HCT116 (cell line): ENCODE measurements around the gene PAN3. TPM values are rescaled to one million over a fixed set of nuclear protein-coding genes. Genes with fewer than 3 reads are reported as not detected.

ENCODE experiments used
- ATAC-seq: fragments of 200-7000 bp; cut with Tn5 transposase; 2 replicates; pipeline ENCODE4 v1.9.1; 2020; ENCODE audit warnings: mild to moderate bottlenecking, moderate library complexity
- BruUV-seq: library from RNA; stranded (reverse); fragments of 400-500 nt; replicated peaks from 2 replicates; lab custom pipeline; 2021; lab: Mats Ljungman, UMichigan
- CTCF ChIA-PET: fragments of 300-600 bp; sonication (Branson Sonifier 250); formaldehyde crosslinking; loops from one replicate; lab custom pipeline; 2021; ENCODE audit warnings: antibody characterized with exemption; lab: Charles Lee
- POLR2A ChIA-PET: fragments of 300-600, 350-600 bp; sonication (Branson Sonifier 250); formaldehyde crosslinking; loops from one replicate; lab custom pipeline; 2021; ENCODE audit warnings: antibody characterized with exemption; lab: Charles Lee
- RAD21 ChIA-PET, 2 experiments: fragments of 300-600 bp; sonication (Branson Sonifier 250); formaldehyde crosslinking; loops; one replicate each; lab custom pipeline; 2023; ENCODE audit warnings: low total read pairs in 2 of 2; ENCODE audit not compliant: uncharacterized antibody in 2 of 2, unreplicated experiment in 2 of 2, low non-redundant PET in 1 of 2; lab: Charles Lee
- DNase-seq: peaks from one replicate; pipeline ENCODE4 v3.0.0-alpha.2; 2010; ENCODE audit warnings: low read depth, low spot score
- H2AFZ ChIP-seq: fragments of 200-600 bp; shearing (Covaris generic), sonication (generic); 2 replicates; pipeline ENCODE4 v1.6.1; 2017; ENCODE audit warnings: low read depth, mixed run types, mixed read lengths, antibody characterized with exemption, low read length; ENCODE audit not compliant: poor library complexity, severe bottlenecking
- H3K27ac ChIP-seq: 2 replicates; pipeline ENCODE4 v1.5.1; 2012; ENCODE audit warnings: low read depth, low read length
- H3K27me3 ChIP-seq: fragments of 200-600 bp; sonication (generic); 2 replicates; pipeline ENCODE4 v1.6.1; 2016; ENCODE audit warnings: mixed run types, low read length, mixed read lengths; ENCODE audit not compliant: insufficient read depth
- H3K36me3 ChIP-seq, 2 experiments: fragments of 200-500 bp in 1 of 2; fragments of 200-600 bp in 1 of 2; sonication (Bioruptor generic) in 1 of 2; sonication (generic) in 1 of 2; 2 replicates each; pipeline versions ENCODE4 v1.5.1 to v1.6.1; 2014 to 2016; ENCODE audit warnings: low read length in 2 of 2, inconsistent platforms in 1 of 2, mixed read lengths in 1 of 2, mixed run types in 1 of 2; ENCODE audit not compliant: insufficient read depth in 2 of 2, control insufficient read depth in 1 of 2
- H3K4me1 ChIP-seq, 2 experiments: fragments of 200-600 bp in 1 of 2; sonication (generic) in 1 of 2; 2 replicates each; pipeline versions ENCODE4 v1.5.1 to v1.6.1; 2012 to 2017; ENCODE audit warnings: low read length in 2 of 2, inconsistent platforms in 1 of 2, mild to moderate bottlenecking in 1 of 2, mixed read lengths in 1 of 2, mixed run types in 1 of 2, moderate library complexity in 1 of 2; ENCODE audit not compliant: insufficient read depth in 2 of 2, control insufficient read depth in 1 of 2
- H3K4me2 ChIP-seq: fragments of 200-600 bp; sonication (generic); 2 replicates; pipeline ENCODE4 v1.6.1; 2017; ENCODE audit warnings: mixed run types, low read length, mixed read lengths
- H3K4me3 ChIP-seq, 2 experiments: fragments of 200-600 bp in 1 of 2; sonication (generic) in 1 of 2; replicated peaks in 1 of 2; 2 replicates each; pipeline ENCODE4 v1.5.1; 2011 to 2016; ENCODE audit warnings: low read length in 2 of 2, control low read depth in 1 of 2, low read depth in 1 of 2, mild to moderate bottlenecking in 1 of 2, mixed read lengths in 1 of 2, mixed run types in 1 of 2
- H3K79me2 ChIP-seq: fragments of 200-600 bp; sonication (generic); 2 replicates; pipeline ENCODE4 v1.6.1; 2017; ENCODE audit warnings: mild to moderate bottlenecking, mixed run types, low read length, moderate library complexity, mixed read lengths; ENCODE audit not compliant: insufficient read depth
- H3K9ac ChIP-seq: fragments of 200-600 bp; sonication (generic); 2 replicates; pipeline ENCODE4 v1.6.1; 2016; ENCODE audit warnings: low read length, mixed read lengths
- H3K9me2 ChIP-seq: fragments of 200-600 bp; sonication (generic), shearing (Covaris generic); 2 replicates; pipeline ENCODE4 v1.6.1; 2017; ENCODE audit warnings: mixed run types, mild to moderate bottlenecking, moderate library complexity; ENCODE audit not compliant: insufficient read depth
- H3K9me3 ChIP-seq, 2 experiments: fragments of 200-500 bp in 1 of 2; fragments of 200-600 bp in 1 of 2; sonication (Bioruptor generic) in 1 of 2; sonication (generic) in 1 of 2; 2 replicates each; pipeline ENCODE4 v1.6.1; 2014 to 2017; ENCODE audit warnings: low read length in 2 of 2, mixed read lengths in 2 of 2, inconsistent platforms in 1 of 2, low read depth in 1 of 2, mild to moderate bottlenecking in 1 of 2, mixed run types in 1 of 2, moderate library complexity in 1 of 2; ENCODE audit not compliant: control insufficient read depth in 1 of 2, insufficient read depth in 1 of 2
- H4K20me1 ChIP-seq: fragments of 200-600 bp; sonication (generic), shearing (Covaris generic); 2 replicates; pipeline ENCODE4 v1.6.1; 2017; ENCODE audit warnings: mixed run types, mild to moderate bottlenecking, moderate library complexity; ENCODE audit not compliant: insufficient read depth
- ATF3 ChIP-seq: IDR thresholded peaks from 2 replicates; pipeline ENCODE4 v1.6.1; 2012
- CBX3 ChIP-seq: IDR thresholded peaks from 2 replicates; pipeline ENCODE4 v1.6.1; 2012; ENCODE audit warnings: low read depth
- EGR1 ChIP-seq: IDR thresholded peaks from 2 replicates; pipeline ENCODE4 v1.6.1; 2012; ENCODE audit warnings: low read depth
- EZH2 ChIP-seq: fragments of 200-600 bp; sonication (generic); IDR thresholded peaks from 2 replicates; pipeline ENCODE4 v1.6.1; 2017; ENCODE audit warnings: antibody characterized with exemption, mixed run types
- EZH2phosphoT487 ChIP-seq: fragments of 200-600 bp; IDR thresholded peaks from 2 replicates; pipeline ENCODE4 v1.6.1; 2018; ENCODE audit warnings: antibody characterized with exemption, borderline replicate concordance
- FOSL1 ChIP-seq: IDR thresholded peaks from 2 replicates; pipeline ENCODE4 v1.6.1; 2012; ENCODE audit warnings: low read depth
- POLR2A ChIP-seq: IDR thresholded peaks from 2 replicates; pipeline ENCODE4 v1.7.0; 2011; ENCODE audit warnings: borderline replicate concordance; ENCODE audit not compliant: insufficient read depth, insufficient read length; ENCODE audit errors: extremely low read depth
- POLR2AphosphoS5 ChIP-seq: IDR thresholded peaks from 2 replicates; pipeline ENCODE4 v1.6.1; 2011; ENCODE audit warnings: mild to moderate bottlenecking, low read depth, low read length, moderate library complexity
- SIN3A ChIP-seq: IDR thresholded peaks from 2 replicates; pipeline ENCODE4 v1.6.1; 2012; ENCODE audit warnings: low read depth
- YY1 ChIP-seq: IDR thresholded peaks from 2 replicates; pipeline ENCODE4 v1.6.1; 2011; ENCODE audit warnings: low read length, low read depth, moderate library complexity, mild to moderate bottlenecking; ENCODE audit not compliant: insufficient replicate concordance; ENCODE audit errors: extremely low read depth
- ZBTB33 ChIP-seq: IDR thresholded peaks from 2 replicates; pipeline ENCODE4 v1.6.1; 2011; ENCODE audit warnings: mild to moderate bottlenecking, low read length, moderate library complexity; ENCODE audit not compliant: insufficient replicate concordance; ENCODE audit errors: extremely low read depth
- ZNF274 ChIP-seq: fragments of 200-500 bp; sonication (Bioruptor generic); IDR thresholded peaks from 2 replicates; pipeline ENCODE4 v1.6.1; 2014; ENCODE audit warnings: mild to moderate bottlenecking, low read depth, low read length, inconsistent platforms
- intact Hi-C: fragments of 100-400 bp; cut with micrococcal nuclease; formaldehyde crosslinking; loops from 2 replicates; pipeline ENCODE4 v1.10.0; 2022
- total RNA-seq: library from RNA; stranded (reverse); gene quantifications from one replicate; pipeline ENCODE4 v1.2.1, GENCODE V29; 2021; ENCODE audit not compliant: unreplicated experiment

The PAN3 gene
- total RNA-seq, 1 experiment from 2014 or later = 30.1 TPM

GRCh38 chr13:28179974-28180373 is 41.6 kb downstream of the PAN3 start (continued):
- TF ChIP-seq ZBTB33 (no peak), POLR2A (no peak), ATF3 (no peak), EZH2 (no peak), POLR2AphosphoS5 (no peak), SIN3A (no peak)

GRCh38 chr13:28181413-28181812 is 43.1 kb downstream of the PAN3 start:
- H3K4me2 ChIP-seq = no peak overlapping the region
- H4K20me1 ChIP-seq = 0 out of 2 replicates have a peak, but pooled peaks cover 6% of the 10 kb centered on the region
- 0 out of 2 replicates have a peak, but pooled peaks have one; percentile 44 for ATAC-seq
- no TSS peak for BruUV-seq
- POLR2A ChIA-PET = no interaction called here
- no peak overlapping the region for H2AFZ ChIP-seq
- no peak overlapping the region for H3K4me3 ChIP-seq
- no peaks in the 10 kb centered on the region for H3K9me2 ChIP-seq
- CTCF ChIA-PET = no interaction called here
- no peaks in the 10 kb centered on the region for H3K9me3 ChIP-seq
- RAD21 ChIA-PET = no interaction called here
- intact Hi-C loops = no loop called here
- H3K79me2 ChIP-seq = peaks cover 18% of the 10 kb centered on the region; the same call in 1 of the 2 replicates
- peak; percentile 10 for DNase-seq
- no peak for TF ChIP-seq EZH2
- no peak for TF ChIP-seq EZH2phosphoT487
- no peak for TF ChIP-seq CBX3
- TF ChIP-seq ZBTB33 = no peak
- no peak for TF ChIP-seq POLR2A
- TF ChIP-seq EGR1 = no peak
- no peak; the same call in 1 of the 2 replicates for TF ChIP-seq FOSL1
- no peak for TF ChIP-seq ZNF274
- no peak for TF ChIP-seq YY1
- TF ChIP-seq, all 23 proteins: peak for 0
- Histone ChIP-seq H3K27ac (no peak overlapping the region), H3K9ac (no peak overlapping the region), H3K27me3 (no peaks in the 10 kb centered on the region), H3K36me3 (peaks cover 0 to 2% of the 10 kb centered on the region in 2 experiments; a peak in 1 of 4 replicates), H3K4me1 (peaks cover 0 to 3% of the 10 kb centered on the region in 2 experiments; a peak in 1 of 4 replicates)
